K562 (cell line): ENCODE measurements around the gene COL21A1. TPM values are rescaled to one million over a fixed set of nuclear protein-coding genes. Genes with fewer than 3 reads are reported as not detected.

ENCODE experiments used
- ATAC-seq: fragments of 200-7000 bp; cut with Tn5 transposase; 3 replicates; pipeline ENCODE4 v1.9.1; 2020; ENCODE audit warnings: moderate library complexity
- BruUV-seq: library from RNA; stranded (reverse); fragments of 400-500 nt; replicated peaks from 2 replicates; lab custom pipeline; 2021; lab: Mats Ljungman, UMichigan
- CTCF ChIA-PET: fragments of 300-600 bp; formaldehyde crosslinking; extraction: SDS; loops from one replicate; lab custom pipeline; 2021; ENCODE audit warnings: low intra/inter-chr PET ratio; lab: Yijun Ruan, JAX
- POLR2A ChIA-PET: fragments of 300-600, 350-650 bp; sonication (Branson Sonifier 250); formaldehyde crosslinking; extraction: SDS; loops from one replicate; lab custom pipeline; 2021; ENCODE audit warnings: antibody characterized with exemption, inconsistent platforms; lab: Yijun Ruan, JAX
- DNase-seq, 4 experiments: peaks; one replicate each; pipeline versions ENCODE4 v3.0.0 to v3.0.0-alpha.2; 2011 to 2018; ENCODE audit warnings: low spot score in 3 of 4, mixed read lengths in 3 of 4; ENCODE audit errors: extremely low read depth in 1 of 4
- FAIRE-seq: peaks from 2 replicates; lab custom pipeline; 2011; peaks lifted over from hg19 to GRCh38; lab: Jason Lieb, UNC
- H2AFZ ChIP-seq: 2 replicates; pipeline ENCODE4 v1.6.0; 2011; ENCODE audit warnings: low read depth, low read length, control low read depth, inconsistent platforms
- H3K27ac ChIP-seq: fragments of 200-600 bp; 3 replicates; pipeline ENCODE4 v1.8.0; 2011; ENCODE audit warnings: low read depth, mild to moderate bottlenecking, control low read depth, inconsistent platforms, low read length, moderate library complexity, mixed read lengths; ENCODE audit errors: extremely low read depth
- H3K27me3 ChIP-seq, 2 experiments: fragments of 300-600 bp in 1 of 2; 2 replicates in 1 of 2; 3 replicates in 1 of 2; pipeline versions ENCODE4 v1.6.0 to v1.8.0; 2011; ENCODE audit warnings: inconsistent platforms in 2 of 2, low read length in 2 of 2, mild to moderate bottlenecking in 1 of 2, mixed read lengths in 1 of 2, moderate library complexity in 1 of 2; ENCODE audit not compliant: control insufficient read depth in 2 of 2, insufficient read depth in 2 of 2
- H3K36me3 ChIP-seq: fragments of 300-600 bp; 3 replicates; pipeline ENCODE4 v1.8.0; 2011; ENCODE audit warnings: mild to moderate bottlenecking, low read length, inconsistent platforms; ENCODE audit not compliant: control insufficient read depth, insufficient read depth
- H3K4me1 ChIP-seq, 2 experiments: fragments of 200-600 bp in 1 of 2; replicated peaks in 1 of 2; 2 replicates in 1 of 2; 3 replicates in 1 of 2; pipeline versions ENCODE4 v1.5.1 to v1.8.0; 2011; ENCODE audit warnings: inconsistent platforms in 2 of 2, low read length in 2 of 2, mild to moderate bottlenecking in 1 of 2, mixed read lengths in 1 of 2, moderate library complexity in 1 of 2; ENCODE audit not compliant: control insufficient read depth in 2 of 2, insufficient read depth in 2 of 2
- H3K4me2 ChIP-seq: 2 replicates; pipeline ENCODE4 v1.6.1; 2011; ENCODE audit warnings: low read length, control low read depth, inconsistent platforms, mixed read lengths; ENCODE audit not compliant: insufficient read depth
- H3K4me3 ChIP-seq: fragments of 200-600 bp; sonication (generic), shearing (Covaris generic); 2 replicates; pipeline ENCODE4 v1.5.1; 2016; ENCODE audit warnings: control low read depth, inconsistent platforms
- H3K79me2 ChIP-seq: fragments of 200-600 bp; 3 replicates; pipeline ENCODE4 v1.8.0; 2011; ENCODE audit warnings: low read length, inconsistent platforms; ENCODE audit not compliant: control insufficient read depth, insufficient read depth
- H3K9ac ChIP-seq, 2 experiments: 2 replicates each; pipeline versions ENCODE4 v1.6.0 to v1.6.1; 2011; ENCODE audit warnings: low read depth in 2 of 2, low read length in 2 of 2, control low read depth in 1 of 2, inconsistent platforms in 1 of 2, mild to moderate bottlenecking in 1 of 2, mixed read lengths in 1 of 2; ENCODE audit not compliant: insufficient read depth in 1 of 2
- H3K9me1 ChIP-seq: one replicate; pipeline ENCODE4 v1.6.0; 2011; ENCODE audit warnings: inconsistent platforms, mild to moderate bottlenecking, low read length, moderate library complexity; ENCODE audit not compliant: control insufficient read depth, insufficient read depth
- H3K9me3 ChIP-seq: replicated peaks from 2 replicates; pipeline ENCODE4 v1.5.1; 2011; ENCODE audit warnings: low read depth, low read length, inconsistent platforms; ENCODE audit not compliant: control insufficient read depth, insufficient read depth
- H4K20me1 ChIP-seq: replicated peaks from 2 replicates; pipeline ENCODE4 v1.6.1; 2011; ENCODE audit warnings: low read length, inconsistent platforms, mixed read lengths; ENCODE audit not compliant: control insufficient read depth, insufficient read depth
- ARHGAP35 ChIP-seq: fragments of 450-650 bp; IDR thresholded peaks from 2 replicates; pipeline ENCODE4 v1.6.1; 2018; ENCODE audit not compliant: partially characterized antibody
- E2F8 ChIP-seq: fragments of 450-650 bp; IDR thresholded peaks from 2 replicates; pipeline ENCODE4 v1.7.1; 2018; ENCODE audit warnings: mild to moderate bottlenecking, low read depth; ENCODE audit not compliant: partially characterized antibody
- FOXM1 ChIP-seq, 2 experiments: fragments of 450-650 bp in 1 of 2; sonication (generic) in 1 of 2; formaldehyde crosslinking in 1 of 2; IDR thresholded peaks; 2 replicates each; pipeline versions ENCODE4 v1.6.1 to v1.9.0; 2017 to 2022; ENCODE audit warnings: low read depth in 2 of 2, mild to moderate bottlenecking in 2 of 2, missing genetic modification reagents in 1 of 2, moderate library complexity in 1 of 2
- NFIC ChIP-seq: fragments of 450-650 bp; IDR thresholded peaks from 2 replicates; pipeline ENCODE4 v1.6.1; 2017; ENCODE audit warnings: mild to moderate bottlenecking, inconsistent platforms
- NR1H2 ChIP-seq: sonication (generic); formaldehyde crosslinking; IDR thresholded peaks from 2 replicates; pipeline ENCODE4 v1.4.0; 2020; ENCODE audit warnings: mild to moderate bottlenecking, missing genetic modification reagents
- RBM22 ChIP-seq: fragments of 200-400 bp; formaldehyde crosslinking; IDR thresholded peaks from 2 replicates; pipeline ENCODE4 v1.6.1; 2018; ENCODE audit warnings: low read length, low read depth; ENCODE audit not compliant: poor library complexity, severe bottlenecking
- TEAD1 ChIP-seq, 2 experiments: fragments of 450-650 bp in 1 of 2; sonication (generic) in 1 of 2; formaldehyde crosslinking; IDR thresholded peaks; 2 replicates each; pipeline versions ENCODE4 v1.4.0 to v1.8.0; 2020 to 2022; ENCODE audit warnings: mild to moderate bottlenecking in 2 of 2, missing genetic modification reagents in 1 of 2
- TEAD2 ChIP-seq: fragments of 450-650 bp; IDR thresholded peaks from 2 replicates; pipeline ENCODE4 v1.6.1; 2016; ENCODE audit warnings: missing genetic modification characterization, control low read depth, missing compliant biosample characterization
- WHSC1 ChIP-seq: IDR thresholded peaks from one replicate; pipeline ENCODE4 v1.6.1; 2012; ENCODE audit warnings: low read length, control low read depth, inconsistent platforms
- ZFX ChIP-seq: sonication (generic); formaldehyde crosslinking; IDR thresholded peaks from 2 replicates; pipeline ENCODE4 v1.8.0; 2022; ENCODE audit warnings: mild to moderate bottlenecking, missing genetic modification reagents, moderate library complexity
- ZNF551 ChIP-seq: fragments of 250-450 bp; sonication (Bioruptor Pico); IDR thresholded peaks from 2 replicates; pipeline ENCODE4 v1.5.0; 2021; ENCODE audit warnings: mild to moderate bottlenecking, moderate library complexity
- ZNF668 ChIP-seq: fragments of 250-450 bp; sonication (Bioruptor Pico); IDR thresholded peaks from 2 replicates; pipeline ENCODE4 v1.8.0; 2022; ENCODE audit warnings: mild to moderate bottlenecking, inconsistent platforms
- ZSCAN29 ChIP-seq: fragments of 450-650 bp; IDR thresholded peaks from 2 replicates; pipeline ENCODE4 v1.6.1; 2017
- WGBS: fragments of 100-300 bp; shearing (Covaris generic); methylation state at CpG from one replicate; pipeline ENCODE4 v1.1.6; 2016; ENCODE audit warnings: low coverage, mixed read lengths; ENCODE audit not compliant: insufficient coverage; ENCODE audit errors: missing lambda C conversion rate; 5-methylcytosine and 5-hydroxymethylcytosine counted together
- in situ Hi-C: fragments of 300-500 bp; cut with MboI; formaldehyde crosslinking; loops from 4 replicates; pipeline ENCODE4 v1.15.0; 2018; ENCODE audit warnings: inconsistent platforms, mixed read lengths
- intact Hi-C: fragments of 100-400 bp; cut with micrococcal nuclease; formaldehyde crosslinking; loops from 2 replicates; pipeline ENCODE4 v1.14.2; 2022
- polyA plus RNA-seq, 8 experiments: library from polyadenylated mRNA; depleted of rRNA in 4 of 8; stranded (reverse) in 5 of 8; unstranded in 3 of 8; fragments of >200 nt; fragmentation: Nextera tagmentation in 2 of 8; fragmentation: Illumina TruSeq in 1 of 8; extraction: Ambion mirVana in 2 of 8; extraction: Trizol in 1 of 8; gene quantifications; 2 replicates each; pipeline versions ENCODE4 v1.2.1 to v1.2.3, GENCODE V29; 2011 to 2014; ENCODE audit warnings: inconsistent platforms in 1 of 8, missing spikeins in 1 of 8
- total RNA-seq, 7 experiments: library from RNA; depleted of rRNA in 6 of 7; stranded (reverse); fragments of >200 nt in 6 of 7; fragmentation: Illumina TruSeq in 2 of 7; extraction: Trizol in 2 of 7; gene quantifications; 2 replicates each; pipeline versions ENCODE4 v1.2.1 to v1.2.3, GENCODE V29; 2011 to 2021; ENCODE audit warnings: low replicate concordance in 1 of 7
- TF ChIP-seq, protein P1 (sequence below): fragments of 250-450 bp; sonication (Bioruptor Pico); IDR thresholded peaks from 2 replicates; pipeline ENCODE4 v1.4.0; 2020; ENCODE audit warnings: mild to moderate bottlenecking
- TF ChIP-seq, protein P2 (sequence below): fragments of 250-450 bp; sonication (Bioruptor Pico); IDR thresholded peaks from 2 replicates; pipeline ENCODE4 v1.8.0; 2022; ENCODE audit warnings: moderate library complexity, mild to moderate bottlenecking, inconsistent platforms

The COL21A1 gene
- total and polyA plus RNA-seq, 9 of the 15 experiments (the other 6 are each of a cell fraction or from before 2014, with no cell fraction given) = 0.03 to 0.76 (median 0.25) TPM

DNA sequence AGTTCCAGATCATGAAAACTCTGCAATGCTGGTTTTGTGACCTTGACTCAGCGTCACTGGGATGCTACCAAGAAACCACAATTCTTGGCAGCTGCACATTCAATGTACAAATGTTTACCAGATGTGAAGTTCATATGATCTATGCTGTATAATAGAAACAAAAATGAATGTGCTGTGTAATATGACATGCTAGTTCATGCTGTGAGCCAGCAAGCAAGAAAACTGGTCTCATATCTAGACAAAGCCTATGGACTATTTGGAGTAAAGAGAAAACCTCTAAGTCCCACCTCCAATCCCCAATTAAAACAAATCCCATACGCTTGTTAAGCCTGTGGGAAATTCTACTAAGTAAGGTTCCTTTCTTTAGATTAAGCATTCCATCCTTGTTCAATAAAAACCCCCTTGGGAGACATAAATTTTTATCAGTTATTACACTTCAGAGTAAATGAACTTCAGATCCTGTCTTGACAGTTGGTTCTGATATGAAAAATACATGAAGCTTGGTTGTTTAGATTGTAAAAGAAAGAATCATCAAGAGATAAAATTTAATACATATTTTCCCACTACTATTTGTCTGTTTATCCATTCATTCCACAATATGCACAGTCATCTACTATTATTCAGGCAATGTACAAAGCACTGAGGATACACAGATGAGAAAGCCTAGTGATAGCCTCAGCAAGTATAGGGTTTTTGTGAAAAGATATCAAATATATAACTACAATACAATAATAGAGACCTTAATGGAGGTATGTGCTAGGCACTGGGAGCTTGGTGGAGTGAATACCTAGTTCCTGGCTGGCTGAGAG, 20.1 kb downstream of the COL21A1 start (continued):
- TF ChIP-seq, protein P1, sequence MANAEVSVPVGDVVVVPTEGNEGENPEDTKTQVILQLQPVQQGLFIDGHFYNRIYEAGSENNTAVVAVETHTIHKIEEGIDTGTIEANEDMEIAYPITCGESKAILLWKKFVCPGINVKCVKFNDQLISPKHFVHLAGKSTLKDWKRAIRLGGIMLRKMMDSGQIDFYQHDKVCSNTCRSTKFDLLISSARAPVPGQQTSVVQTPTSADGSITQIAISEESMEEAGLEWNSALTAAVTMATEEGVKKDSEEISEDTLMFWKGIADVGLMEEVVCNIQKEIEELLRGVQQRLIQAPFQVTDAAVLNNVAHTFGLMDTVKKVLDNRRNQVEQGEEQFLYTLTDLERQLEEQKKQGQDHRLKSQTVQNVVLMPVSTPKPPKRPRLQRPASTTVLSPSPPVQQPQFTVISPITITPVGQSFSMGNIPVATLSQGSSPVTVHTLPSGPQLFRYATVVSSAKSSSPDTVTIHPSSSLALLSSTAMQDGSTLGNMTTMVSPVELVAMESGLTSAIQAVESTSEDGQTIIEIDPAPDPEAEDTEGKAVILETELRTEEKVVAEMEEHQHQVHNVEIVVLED (CRISPR knock-in tag) = no peak
- TF ChIP-seq ARHGAP35 = no peak
- TF ChIP-seq TEAD1 (CRISPR knock-in tag; IDR thresholded peaks at IDR 0.05) = no peak

DNA sequence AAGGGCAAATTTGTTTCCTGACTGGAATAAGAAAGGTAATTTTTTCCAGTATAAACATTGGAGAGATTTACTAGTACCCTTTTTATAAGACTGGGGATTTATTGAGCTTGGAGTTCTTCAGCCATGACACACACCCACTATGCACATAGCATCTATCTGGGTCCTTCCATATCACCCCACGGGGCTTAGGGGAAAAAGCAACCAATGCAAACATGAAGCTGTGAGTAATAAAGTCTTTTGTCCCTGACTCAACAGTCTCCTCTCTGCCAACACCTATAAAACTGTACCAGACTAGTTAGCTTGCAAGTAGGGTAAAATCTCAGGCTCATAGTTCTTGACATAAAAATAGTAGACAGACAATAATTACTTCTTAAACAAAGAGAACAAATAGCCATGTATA, 23.4 kb downstream of the COL21A1 start:
- Histone ChIP-seq H2AFZ (no peak overlapping the region), H3K9me1 (no peaks in the 10 kb centered on the region), H3K4me2 (no peak overlapping the region), H3K9me3 (no peaks in the 10 kb centered on the region), H3K36me3 (no peaks in the 10 kb centered on the region), H3K79me2 (no peaks in the 10 kb centered on the region), H3K27ac (no peak overlapping the region), H3K4me3 (no peak overlapping the region), H3K4me1 (no peaks in the 10 kb centered on the region), H4K20me1 (no peaks in the 10 kb centered on the region), H3K9ac (no peak overlapping the region), H3K27me3 (no peaks in the 10 kb centered on the region)
- no peak for ATAC-seq
- intact Hi-C loops = no loop called here
- no peak for FAIRE-seq
- in situ Hi-C loops = no loop called here
- POLR2A ChIA-PET = no interaction called here
- whole genome bisulfite sequencing = 0% methylated on average over 1 of the region's 1 CpG
- BruUV-seq = no TSS peak
- DNase-seq = no peak
- CTCF ChIA-PET = no interaction called here
- TF ChIP-seq FOXM1 (IDR thresholded peaks at IDR 0.05; ENCODE audit: low read depth) (no peak), FOXM1 (CRISPR knock-in tag; IDR thresholded peaks at IDR 0.05; ENCODE audit: low read depth) (no peak), ZFX (no peak), ARHGAP35 (no peak), WHSC1 (no peak), NFIC (no peak), ZNF551 (CRISPR knock-in tag) (no peak), E2F8 (no peak), ZNF668 (CRISPR knock-in tag) (no peak), RBM22 (no peak), TEAD2 (tag) (no peak), NR1H2 (no peak), ZSCAN29 (no peak)
- TF ChIP-seq, protein P2, sequence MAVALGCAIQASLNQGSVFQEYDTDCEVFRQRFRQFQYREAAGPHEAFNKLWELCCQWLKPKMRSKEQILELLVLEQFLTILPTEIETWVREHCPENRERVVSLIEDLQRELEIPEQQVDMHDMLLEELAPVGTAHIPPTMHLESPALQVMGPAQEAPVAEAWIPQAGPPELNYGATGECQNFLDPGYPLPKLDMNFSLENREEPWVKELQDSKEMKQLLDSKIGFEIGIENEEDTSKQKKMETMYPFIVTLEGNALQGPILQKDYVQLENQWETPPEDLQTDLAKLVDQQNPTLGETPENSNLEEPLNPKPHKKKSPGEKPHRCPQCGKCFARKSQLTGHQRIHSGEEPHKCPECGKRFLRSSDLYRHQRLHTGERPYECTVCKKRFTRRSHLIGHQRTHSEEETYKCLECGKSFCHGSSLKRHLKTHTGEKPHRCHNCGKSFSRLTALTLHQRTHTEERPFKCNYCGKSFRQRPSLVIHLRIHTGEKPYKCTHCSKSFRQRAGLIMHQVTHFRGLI = no peak
